ENCODE results near the gene ELMOD1. TPM values are rescaled to one million over a fixed set of nuclear protein-coding genes. Genes with fewer than 3 reads are reported as not detected.

The ELMOD1 gene
- total and polyA plus RNA-seq, 4 donors = 0.14 to 0.42 TPM; not detected in 2

- DNase-seq (ENCODE audit: low spot score) = no peak
- H3K4me3 ChIP-seq (ENCODE audit: low read depth in 1 of 3, low read length in 3 of 3) = no peak overlapping the region
- H3K9ac ChIP-seq (ENCODE audit: low read depth in 1 of 2, low read length in 2 of 2) = no peak overlapping the region
- no peaks in the 10 kb centered on the region for H3K36me3 ChIP-seq (ENCODE audit: control insufficient read depth in 4 of 4, insufficient read depth in 3 of 4, low read depth in 1 of 4, low read length in 3 of 4)
- H3K27me3 ChIP-seq (ENCODE audit: control insufficient read depth in 4 of 4, insufficient read depth in 4 of 4, low read length in 3 of 4) = no peaks in the 10 kb centered on the region
- no peak for TF ChIP-seq MAX (IDR thresholded peaks at IDR 0.05)
- TF ChIP-seq RXRA (IDR thresholded peaks at IDR 0.05) = no peak
- TF ChIP-seq NR2F2 (IDR thresholded peaks at IDR 0.05) = no peak
- TF ChIP-seq, protein P1, sequence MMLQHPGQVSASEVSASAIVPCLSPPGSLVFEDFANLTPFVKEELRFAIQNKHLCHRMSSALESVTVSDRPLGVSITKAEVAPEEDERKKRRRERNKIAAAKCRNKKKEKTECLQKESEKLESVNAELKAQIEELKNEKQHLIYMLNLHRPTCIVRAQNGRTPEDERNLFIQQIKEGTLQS (IDR thresholded peaks at IDR 0.05) = no peak
- no peak for TF ChIP-seq CTCF (IDR thresholded peaks at IDR 0.05; ENCODE audit: low read depth, low read length, missing input control)
- WGBS = 89% methylated on average over 2 of the region's 2 CpGs
- H3K27ac ChIP-seq (ENCODE audit: low read depth in 1 of 2, low read length in 2 of 2) = no peak overlapping the region
- H3K9me3 ChIP-seq (ENCODE audit: control insufficient read depth in 4 of 4, low read length in 3 of 4) = no peaks in the 10 kb centered on the region
- peaks cover 0 to 18% (median 13%) of the 10 kb centered on the region in 4 donors for H3K4me1 ChIP-seq (ENCODE audit: control insufficient read depth in 4 of 4, insufficient read depth in 4 of 4, low read length in 3 of 4)
Observed at GRCh38 chr11:107566569-107566968, 24.4 kb upstream of the ELMOD1 start.

GRCh38 chr11:107567739-107568335 is 23.1 kb upstream of the ELMOD1 start:
- H3K9ac ChIP-seq (ENCODE audit: low read depth in 1 of 2, low read length in 2 of 2) = no peak overlapping the region
- no peaks in the 10 kb centered on the region for H3K36me3 ChIP-seq (ENCODE audit: control insufficient read depth in 4 of 4, insufficient read depth in 3 of 4, low read depth in 1 of 4, low read length in 3 of 4)
- no peaks in the 10 kb centered on the region for H3K9me3 ChIP-seq (ENCODE audit: control insufficient read depth in 4 of 4, low read length in 3 of 4)
- TF ChIP-seq JUND (IDR thresholded peaks at IDR 0.05) (no peak), NR2F2 (IDR thresholded peaks at IDR 0.05) (no peak), MAX (IDR thresholded peaks at IDR 0.05) (no peak), RXRA (IDR thresholded peaks at IDR 0.05) (no peak), HNF4A (conservative IDR thresholded peaks at IDR 0.05) (no peak), YY1 (IDR thresholded peaks at IDR 0.05) (no peak), RAD21 (IDR thresholded peaks at IDR 0.05) (no peak)
- no peak overlapping the region for H3K4me3 ChIP-seq (ENCODE audit: low read depth in 1 of 3, low read length in 3 of 3)
- DNase-seq (ENCODE audit: low spot score) = no peak
- H3K4me1 ChIP-seq (ENCODE audit: control insufficient read depth in 4 of 4, insufficient read depth in 4 of 4, low read length in 3 of 4) = peaks cover 0 to 18% (median 13%) of the 10 kb centered on the region in 4 donors
- no peak overlapping the region for H3K27ac ChIP-seq (ENCODE audit: low read depth in 1 of 2, low read length in 2 of 2)
- 73% methylated on average over 5 of the region's 5 CpGs for WGBS
- no peaks in the 10 kb centered on the region for H3K27me3 ChIP-seq (ENCODE audit: control insufficient read depth in 4 of 4, insufficient read depth in 4 of 4, low read length in 3 of 4)

- WGBS = 79% methylated on average over 12 of the region's 12 CpGs
- Histone ChIP-seq H3K36me3 (ENCODE audit: control insufficient read depth in 4 of 4, insufficient read depth in 3 of 4, low read depth in 1 of 4, low read length in 3 of 4) (no peaks in the 10 kb centered on the region), H3K27ac (ENCODE audit: low read depth in 1 of 2, low read length in 2 of 2) (no peak overlapping the region), H3K9me3 (ENCODE audit: control insufficient read depth in 4 of 4, low read length in 3 of 4) (no peaks in the 10 kb centered on the region), H3K27me3 (ENCODE audit: control insufficient read depth in 4 of 4, insufficient read depth in 4 of 4, low read length in 3 of 4) (no peaks in the 10 kb centered on the region), H3K9ac (ENCODE audit: low read depth in 1 of 2, low read length in 2 of 2) (no peak overlapping the region), H3K4me3 (ENCODE audit: low read depth in 1 of 3, low read length in 3 of 3) (no peak overlapping the region), H3K4me1 (ENCODE audit: control insufficient read depth in 4 of 4, insufficient read depth in 4 of 4, low read length in 3 of 4) (peaks cover 0 to 5% (median under 1%) of the 10 kb centered on the region in 4 donors)
- TF ChIP-seq SP1 (IDR thresholded peaks at IDR 0.05) (no peak), JUND (IDR thresholded peaks at IDR 0.05) (no peak), NR2F2 (IDR thresholded peaks at IDR 0.05) (no peak)
- TF ChIP-seq, protein P1 (IDR thresholded peaks at IDR 0.05) = no peak
- TF ChIP-seq, protein P2, sequence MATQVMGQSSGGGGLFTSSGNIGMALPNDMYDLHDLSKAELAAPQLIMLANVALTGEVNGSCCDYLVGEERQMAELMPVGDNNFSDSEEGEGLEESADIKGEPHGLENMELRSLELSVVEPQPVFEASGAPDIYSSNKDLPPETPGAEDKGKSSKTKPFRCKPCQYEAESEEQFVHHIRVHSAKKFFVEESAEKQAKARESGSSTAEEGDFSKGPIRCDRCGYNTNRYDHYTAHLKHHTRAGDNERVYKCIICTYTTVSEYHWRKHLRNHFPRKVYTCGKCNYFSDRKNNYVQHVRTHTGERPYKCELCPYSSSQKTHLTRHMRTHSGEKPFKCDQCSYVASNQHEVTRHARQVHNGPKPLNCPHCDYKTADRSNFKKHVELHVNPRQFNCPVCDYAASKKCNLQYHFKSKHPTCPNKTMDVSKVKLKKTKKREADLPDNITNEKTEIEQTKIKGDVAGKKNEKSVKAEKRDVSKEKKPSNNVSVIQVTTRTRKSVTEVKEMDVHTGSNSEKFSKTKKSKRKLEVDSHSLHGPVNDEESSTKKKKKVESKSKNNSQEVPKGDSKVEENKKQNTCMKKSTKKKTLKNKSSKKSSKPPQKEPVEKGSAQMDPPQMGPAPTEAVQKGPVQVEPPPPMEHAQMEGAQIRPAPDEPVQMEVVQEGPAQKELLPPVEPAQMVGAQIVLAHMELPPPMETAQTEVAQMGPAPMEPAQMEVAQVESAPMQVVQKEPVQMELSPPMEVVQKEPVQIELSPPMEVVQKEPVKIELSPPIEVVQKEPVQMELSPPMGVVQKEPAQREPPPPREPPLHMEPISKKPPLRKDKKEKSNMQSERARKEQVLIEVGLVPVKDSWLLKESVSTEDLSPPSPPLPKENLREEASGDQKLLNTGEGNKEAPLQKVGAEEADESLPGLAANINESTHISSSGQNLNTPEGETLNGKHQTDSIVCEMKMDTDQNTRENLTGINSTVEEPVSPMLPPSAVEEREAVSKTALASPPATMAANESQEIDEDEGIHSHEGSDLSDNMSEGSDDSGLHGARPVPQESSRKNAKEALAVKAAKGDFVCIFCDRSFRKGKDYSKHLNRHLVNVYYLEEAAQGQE (IDR thresholded peaks at IDR 0.05) = no peak
- no peak for DNase-seq (ENCODE audit: low spot score)
Observed at GRCh38 chr11:107570015-107570414, 20.9 kb upstream of the ELMOD1 start.
